Choroid plexus epithelial cell (primary cell): ENCODE results near the gene TMEM45B.

Experiments used
- DNase-seq: peaks from one replicate; pipeline ENCODE4 v3.0.0-alpha.2; 2010; ENCODE audit warnings: low read depth
- H3K4me3 ChIP-seq: 2 replicates; pipeline ENCODE4 v1.5.1; 2011; ENCODE audit warnings: low read depth, mild to moderate bottlenecking, control low read depth, low read length, moderate library complexity
- CTCF ChIP-seq: conservative IDR thresholded peaks from 2 replicates; pipeline ENCODE4 v1.5.1; 2011; ENCODE audit warnings: low read depth, mild to moderate bottlenecking, control low read depth, inconsistent platforms, low read length, moderate library complexity

Gene TMEM45B

GRCh38 chr11:129881570-129882170 is 66.0 kb downstream of the TMEM45B start:
- DNase-seq: peak; percentile 46
- H3K4me3 ChIP-seq: no peak overlapping the region
- TF ChIP-seq CTCF: peak; percentile 72

GRCh38 chr11:129884581-129884980 is 68.9 kb downstream of the TMEM45B start:
- no peak overlapping the region for H3K4me3 ChIP-seq
- no peak for DNase-seq
- no peak for TF ChIP-seq CTCF

GRCh38 chr11:129885381-129885780 is 69.7 kb downstream of the TMEM45B start:
- H3K4me3 ChIP-seq: no peak overlapping the region
- DNase-seq: no peak
- no peak for TF ChIP-seq CTCF

- no peak overlapping the region for H3K4me3 ChIP-seq
- DNase-seq: no peak
- no peak for TF ChIP-seq CTCF
Measured at GRCh38 chr11:129888451-129888850, 72.8 kb downstream of the TMEM45B start.

GRCh38 chr11:129894278-129895125 is 78.9 kb downstream of the TMEM45B start:
- DNase-seq: peak; percentile 13
- H3K4me3 ChIP-seq: peak overlapping the region; percentile 84
- TF ChIP-seq CTCF: no peak

- H3K4me3 ChIP-seq: peak within 1 kb of the TSS; percentile 84
- peak; percentile 72 for DNase-seq
- TF ChIP-seq CTCF: peak; percentile 13
Measured at GRCh38 chr11:129895126-129896041, 79.7 kb downstream of the TMEM45B start, which contains the start of gene NFRKB. Gene NFRKB (minus strand): TSS chr11:129895578. CDS start chr11:129892849, 2,729 bp downstream.
